Stomach (tissue), 9 donors: ENCODE measurements around the gene ADGB. TPM values are rescaled to one million over a fixed set of nuclear protein-coding genes. Genes with fewer than 3 reads are reported as not detected.

Source experiments
- DNase-seq, 2 donors: peaks; one replicate each; pipeline versions ENCODE4 v3.0.0 to v3.0.0-alpha.2; 2013 to 2019
- H3K27ac ChIP-seq, 5 donors: fragments of 200-600 bp in 4 of 5; sonication (generic) in 4 of 5; one replicate each; pipeline ENCODE4 v1.5.1; 2013 to 2019; ENCODE audit warnings: mild to moderate bottlenecking in 1 of 5, moderate library complexity in 1 of 5
- H3K27me3 ChIP-seq, 3 donors: fragments of 200-600 bp; sonication (generic); one replicate each; pipeline ENCODE4 v1.5.1; 2017 to 2019; ENCODE audit warnings: mixed run types in 1 of 3
- H3K36me3 ChIP-seq, 4 donors: fragments of 200-600 bp; sonication (generic); 1 replicate in 3 of 4; 2 replicates in 1 of 4; pipeline ENCODE4 v1.5.1; 2016 to 2019
- H3K4me1 ChIP-seq, 4 donors: fragments of 200-600 bp; sonication (generic); one replicate each; pipeline ENCODE4 v1.5.1; 2016 to 2019
- H3K4me3 ChIP-seq, 4 donors: fragments of 200-600 bp; sonication (generic) in 3 of 4; one replicate each; pipeline ENCODE4 v1.5.1; 2016 to 2019; ENCODE audit warnings: mild to moderate bottlenecking in 1 of 4
- H3K9me3 ChIP-seq, 4 donors: fragments of 200-600 bp; sonication (generic); one replicate each; pipeline ENCODE4 v1.5.1; 2016 to 2019
- EP300 ChIP-seq: sonication (generic); formaldehyde crosslinking; IDR thresholded peaks from one replicate; pipeline ENCODE4 v1.6.1; 2017; ENCODE audit warnings: antibody characterized with exemption
- POLR2A ChIP-seq, 4 donors: fragments of 450-650 bp; IDR thresholded peaks; one replicate each; pipeline ENCODE4 v1.6.1; 2016; ENCODE audit warnings: antibody characterized with exemption in 4 of 4, control low read depth in 2 of 4, mild to moderate bottlenecking in 1 of 4, moderate library complexity in 1 of 4
- POLR2AphosphoS5 ChIP-seq, 3 donors: sonication (generic); formaldehyde crosslinking; IDR thresholded peaks; one replicate each; pipeline ENCODE4 v1.6.1; 2016; ENCODE audit warnings: antibody characterized with exemption in 3 of 3
- WGBS, 5 donors: extraction: QIAGEN DNeasy Blood & Tissue Kit in 3 of 5; methylation state at CpG; one replicate each; pipeline versions ENCODE4 v1.1.5 to v1.1.7; 2013 to 2018; 5-methylcytosine and 5-hydroxymethylcytosine counted together
- intact Hi-C: fragments of 100-400 bp; cut with DNase I; formaldehyde crosslinking; loops from one replicate; pipeline ENCODE4 v1.15.1; 2023; ENCODE audit warnings: low total_unique reads
- polyA plus RNA-seq, 3 donors: library from polyadenylated mRNA; stranded (reverse); fragments of 200-250 nt; gene quantifications; one replicate each; pipeline ENCODE4 v1.2.3, GENCODE V29; 2013
- total RNA-seq, 5 donors: library from RNA; depleted of rRNA; stranded (reverse); fragments of >200 nt; gene quantifications; one replicate each; pipeline versions ENCODE4 v1.1.0 to v1.2.3, GENCODE V29; 2014 to 2016
- TF ChIP-seq, protein P1 (sequence below), 7 experiments: fragments of 450-650 bp in 4 of 7; fragments of 200-600 bp in 3 of 7; sonication (generic) in 3 of 7; IDR thresholded peaks; one replicate each; pipeline ENCODE4 v1.5.1; 2016 to 2019; ENCODE audit warnings: antibody characterized with exemption in 7 of 7, control low read depth in 2 of 7, mild to moderate bottlenecking in 1 of 7
- donor health status: healthy with polysubstance abuse.
- donor health status: Bipolar disorder and iron deficiency.
- donor health status: healthy.

The ADGB gene
- total and polyA plus RNA-seq, 8 donors: 0.29 TPM; not detected in 7

DNA sequence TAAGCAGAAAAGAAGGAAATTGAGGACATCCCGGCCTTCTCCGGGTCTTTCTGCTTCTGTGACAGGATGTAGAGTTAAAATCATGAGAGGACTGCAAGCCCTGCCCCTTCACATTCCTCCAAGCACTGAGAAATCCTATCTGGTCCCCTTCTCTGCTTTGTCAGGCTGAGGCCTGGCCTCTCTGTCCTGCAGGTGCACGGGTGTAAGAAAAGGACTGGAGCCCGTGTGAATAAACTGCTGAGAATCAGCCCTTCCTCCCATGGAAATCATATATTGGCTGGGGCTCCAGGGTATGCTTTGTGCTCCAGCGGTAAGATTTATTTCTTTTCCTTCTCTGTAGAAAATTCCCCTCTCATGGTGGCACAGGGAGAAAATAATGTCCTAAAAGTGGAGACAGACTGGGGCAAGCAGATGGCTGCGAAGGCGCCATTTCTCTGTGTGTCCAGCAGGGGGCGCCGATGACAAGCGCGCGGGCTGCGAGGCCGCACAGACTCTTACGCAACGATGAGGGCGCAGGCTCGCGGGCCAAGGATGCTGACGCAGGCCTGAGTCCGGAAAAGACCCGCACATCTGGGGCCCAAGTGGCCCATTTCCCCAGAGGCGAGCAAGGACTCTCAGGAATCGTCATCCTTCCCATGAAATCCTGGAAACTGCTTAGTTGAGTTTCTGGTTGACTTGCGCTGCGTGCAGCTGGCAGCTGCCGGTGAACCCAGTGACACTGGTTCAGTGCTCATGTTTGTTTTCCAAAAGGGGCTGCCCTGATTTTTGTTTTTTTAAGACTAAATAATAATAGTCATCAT is 258.6 kb downstream of the ADGB start:
- peak overlapping the region; percentile 24 to 38 (median 31) for H3K4me3 ChIP-seq
- peak overlapping the region; percentile 31 to 74 (median 64) for H3K27ac ChIP-seq
- peaks cover 0 to 19% (median 3%) of the 10 kb centered on the region in 4 donors for H3K4me1 ChIP-seq
- H3K36me3 ChIP-seq: no peaks in the 10 kb centered on the region
- no peaks in the 10 kb centered on the region for H3K9me3 ChIP-seq
- 17 to 27% (median 21%) methylated on average over 18 to 27 of the region's 27 CpGs for WGBS, 5 donors
- no peaks in the 10 kb centered on the region for H3K27me3 ChIP-seq
- intact Hi-C loops: no loop called here
- peak; percentile 85 to 92 for DNase-seq
- peak; percentile 15 for TF ChIP-seq EP300
- peak; percentile 50 to 83 (median 81) for TF ChIP-seq POLR2AphosphoS5 (IDR thresholded peaks at IDR 0.05)
- TF ChIP-seq, protein P1, sequence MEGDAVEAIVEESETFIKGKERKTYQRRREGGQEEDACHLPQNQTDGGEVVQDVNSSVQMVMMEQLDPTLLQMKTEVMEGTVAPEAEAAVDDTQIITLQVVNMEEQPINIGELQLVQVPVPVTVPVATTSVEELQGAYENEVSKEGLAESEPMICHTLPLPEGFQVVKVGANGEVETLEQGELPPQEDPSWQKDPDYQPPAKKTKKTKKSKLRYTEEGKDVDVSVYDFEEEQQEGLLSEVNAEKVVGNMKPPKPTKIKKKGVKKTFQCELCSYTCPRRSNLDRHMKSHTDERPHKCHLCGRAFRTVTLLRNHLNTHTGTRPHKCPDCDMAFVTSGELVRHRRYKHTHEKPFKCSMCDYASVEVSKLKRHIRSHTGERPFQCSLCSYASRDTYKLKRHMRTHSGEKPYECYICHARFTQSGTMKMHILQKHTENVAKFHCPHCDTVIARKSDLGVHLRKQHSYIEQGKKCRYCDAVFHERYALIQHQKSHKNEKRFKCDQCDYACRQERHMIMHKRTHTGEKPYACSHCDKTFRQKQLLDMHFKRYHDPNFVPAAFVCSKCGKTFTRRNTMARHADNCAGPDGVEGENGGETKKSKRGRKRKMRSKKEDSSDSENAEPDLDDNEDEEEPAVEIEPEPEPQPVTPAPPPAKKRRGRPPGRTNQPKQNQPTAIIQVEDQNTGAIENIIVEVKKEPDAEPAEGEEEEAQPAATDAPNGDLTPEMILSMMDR (IDR thresholded peaks at IDR 0.05): peak in 6 of 7 experiments; percentile 73 to 99 (median 96)
- no peak for TF ChIP-seq POLR2A (IDR thresholded peaks at IDR 0.05)

DNA sequence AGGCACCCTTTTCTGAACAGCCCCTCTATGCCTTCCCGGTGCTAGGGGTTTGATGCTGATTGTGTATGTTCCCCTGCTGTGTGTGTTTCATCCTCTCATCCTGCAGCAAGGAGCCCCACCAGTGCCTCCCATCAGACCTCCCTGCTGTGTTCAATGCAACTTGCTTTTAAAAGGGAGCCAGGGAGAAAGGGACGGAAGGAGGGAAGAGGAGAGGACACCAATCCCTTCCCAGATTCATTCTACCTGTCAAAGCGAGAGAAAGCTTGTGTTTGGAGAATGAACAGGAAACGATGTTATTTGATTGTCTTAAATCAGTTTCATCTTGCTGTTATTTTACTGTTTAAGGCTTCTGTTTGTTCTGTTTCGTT is 259.2 kb downstream of the ADGB start:
- 49 to 63% (median 56%) methylated on average over 5 of the region's 5 CpGs for WGBS, 5 donors
- intact Hi-C loops: no loop called here
- no peak for TF ChIP-seq EP300
- no peak for TF ChIP-seq POLR2A (IDR thresholded peaks at IDR 0.05)
- TF ChIP-seq, protein P1 (IDR thresholded peaks at IDR 0.05): no peak
- no peak for TF ChIP-seq POLR2AphosphoS5 (IDR thresholded peaks at IDR 0.05)
- H3K4me3 ChIP-seq: peak overlapping the region; percentile 24 to 38 (median 31)
- H3K27me3 ChIP-seq: no peaks in the 10 kb centered on the region
- peak in 1 of 2 donors; percentile 25 for DNase-seq
- H3K27ac ChIP-seq: peak overlapping the region; percentile 31 to 74 (median 64)
- H3K36me3 ChIP-seq: no peaks in the 10 kb centered on the region
- peaks cover 0 to 19% (median 3%) of the 10 kb centered on the region in 4 donors for H3K4me1 ChIP-seq
- H3K9me3 ChIP-seq: no peaks in the 10 kb centered on the region

DNA sequence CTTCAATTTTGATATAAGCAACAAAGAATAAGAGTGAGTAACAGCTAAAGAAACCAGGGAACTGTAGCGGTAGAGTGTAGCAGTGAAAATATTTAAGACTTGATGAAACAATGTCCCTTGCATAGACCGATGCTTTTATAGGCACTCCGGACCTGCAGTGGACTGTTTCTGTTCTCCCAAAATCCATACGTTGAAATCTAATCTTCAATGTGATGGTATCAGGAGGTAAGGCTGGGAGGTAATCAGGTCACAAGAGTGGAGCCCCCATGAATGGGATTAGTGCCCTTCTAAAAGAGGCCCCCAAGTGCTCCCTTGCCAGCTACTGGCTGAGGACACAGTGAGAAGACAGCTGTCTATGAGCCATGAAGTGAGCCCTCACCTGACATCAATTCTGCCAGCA is 260.4 kb downstream of the ADGB start:
- WGBS, 5 donors: 93 to 95% (median 94%) methylated on average over 4 of the region's 4 CpGs
- intact Hi-C loops: no loop called here

DNA sequence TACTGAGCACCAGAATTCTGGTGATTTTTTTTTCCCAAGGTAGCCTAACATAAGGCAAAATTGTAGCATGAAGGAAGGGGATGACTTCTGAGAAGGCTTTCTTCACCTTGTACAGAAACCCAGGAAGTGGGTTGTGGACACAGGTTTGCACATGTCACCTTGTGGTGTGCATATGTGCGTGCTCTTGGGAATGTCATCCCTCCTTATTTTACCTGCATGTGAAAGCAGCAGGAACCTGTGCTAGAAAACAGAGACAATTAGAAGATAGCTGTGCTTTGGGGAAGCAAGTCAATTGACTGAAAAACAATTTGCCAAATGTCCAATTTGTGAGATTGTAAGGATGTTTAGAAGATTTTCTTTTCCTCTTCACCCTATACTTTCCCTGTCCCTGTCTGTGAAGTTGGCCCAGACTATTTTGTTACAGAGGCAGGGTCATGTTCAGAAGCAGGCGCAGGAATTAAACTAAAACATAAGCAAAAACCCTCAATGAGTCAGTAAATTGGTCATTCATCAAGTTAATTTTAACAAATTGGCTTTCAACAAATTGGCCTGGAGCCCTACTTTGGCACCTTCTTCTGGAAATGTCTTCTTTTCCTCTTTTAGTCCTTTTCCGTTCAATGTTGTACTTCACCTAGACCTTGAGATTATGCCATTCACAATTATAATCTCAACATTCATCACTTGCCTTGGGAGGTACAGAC is 261.2 kb downstream of the ADGB start:
- 71 to 86% (median 77%) methylated on average over 3 of the region's 3 CpGs for WGBS, 5 donors
- Histone ChIP-seq H3K36me3 (no peaks in the 10 kb centered on the region), H3K4me3 (no peak overlapping the region), H3K4me1 (peaks cover 0 to 19% (median 3%) of the 10 kb centered on the region in 4 donors), H3K27ac (no peak overlapping the region), H3K27me3 (no peaks in the 10 kb centered on the region), H3K9me3 (no peaks in the 10 kb centered on the region)
- TF ChIP-seq, protein P1 (IDR thresholded peaks at IDR 0.05): no peak
- TF ChIP-seq POLR2A (IDR thresholded peaks at IDR 0.05) (no peak), EP300 (no peak), POLR2AphosphoS5 (IDR thresholded peaks at IDR 0.05) (no peak)
- intact Hi-C loops: no loop called here
- no peak for DNase-seq

More for the DNA sequence above, 260.4 kb downstream of the ADGB start:
- no peak for DNase-seq
- no peaks in the 10 kb centered on the region for H3K36me3 ChIP-seq
- peaks cover 0 to 19% (median 3%) of the 10 kb centered on the region in 4 donors for H3K4me1 ChIP-seq
- H3K27ac ChIP-seq: no peak overlapping the region
- no peaks in the 10 kb centered on the region for H3K9me3 ChIP-seq
- TF ChIP-seq, protein P1 (IDR thresholded peaks at IDR 0.05): no peak
- TF ChIP-seq POLR2AphosphoS5 (IDR thresholded peaks at IDR 0.05) (no peak), EP300 (no peak), POLR2A (IDR thresholded peaks at IDR 0.05) (no peak)
- no peak overlapping the region for H3K4me3 ChIP-seq
- no peaks in the 10 kb centered on the region for H3K27me3 ChIP-seq
